GM18867 (cell line): ENCODE data around the gene GJC2.
A peak's percentile ranks its signal among the peaks of the same experiment; 100 is the strongest.
"Not testable (repeated sequence)": the region's sequence is repeated elsewhere in the genome, so short reads cannot be mapped to it uniquely, and the experiment has no call there.

ENCODE experiments used
- ATAC-seq: cut with Tn5 transposase; IDR thresholded peaks from one replicate; pipeline ENCODE4 v1.9.1; 2021; ENCODE audit warnings: mild to moderate bottlenecking, moderate library complexity; ENCODE audit not compliant: unreplicated experiment

GJC2 gene

DNA sequence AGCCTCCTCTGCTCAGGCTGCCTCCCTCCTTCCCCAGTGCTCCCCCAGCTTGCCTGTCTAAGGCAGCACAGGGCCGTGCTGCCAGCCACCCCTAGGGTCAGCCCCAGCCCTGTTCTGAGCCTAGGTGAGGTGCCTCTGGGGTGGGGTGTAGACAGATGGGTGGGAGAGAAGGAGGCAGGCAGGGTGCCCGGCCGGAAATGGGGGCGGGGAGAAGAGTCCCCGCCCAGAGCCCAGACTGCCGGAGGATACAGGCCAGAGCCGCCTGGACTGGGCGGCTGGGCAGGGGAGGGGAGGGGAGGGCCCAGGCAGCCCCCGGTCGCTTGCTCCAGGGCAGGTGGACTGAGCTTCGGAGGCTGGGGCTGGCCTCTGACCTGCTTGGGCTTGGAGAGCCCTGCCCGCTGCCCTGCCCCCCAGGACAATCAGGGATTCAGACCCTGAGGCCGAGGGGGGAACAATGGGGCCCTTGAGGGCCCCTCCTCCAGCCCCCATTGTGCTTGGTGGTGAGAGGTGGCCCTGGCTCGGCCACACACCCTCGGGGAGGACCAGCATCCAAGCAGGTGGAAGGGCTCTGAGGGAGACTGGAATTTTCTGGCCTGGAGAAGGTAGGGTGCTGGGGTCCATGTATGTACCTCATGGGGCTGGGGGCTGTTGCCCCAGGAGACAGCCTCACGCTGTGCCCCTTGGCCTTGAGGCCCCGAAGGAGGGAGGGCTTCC, at the start of gene GJC2:
TSS of gene GJC2 (plus strand) at position 525 of the 714 bp plus-strand sequence. CDS start 7,829 bp downstream, outside the sequence.
- no peak for ATAC-seq

DNA sequence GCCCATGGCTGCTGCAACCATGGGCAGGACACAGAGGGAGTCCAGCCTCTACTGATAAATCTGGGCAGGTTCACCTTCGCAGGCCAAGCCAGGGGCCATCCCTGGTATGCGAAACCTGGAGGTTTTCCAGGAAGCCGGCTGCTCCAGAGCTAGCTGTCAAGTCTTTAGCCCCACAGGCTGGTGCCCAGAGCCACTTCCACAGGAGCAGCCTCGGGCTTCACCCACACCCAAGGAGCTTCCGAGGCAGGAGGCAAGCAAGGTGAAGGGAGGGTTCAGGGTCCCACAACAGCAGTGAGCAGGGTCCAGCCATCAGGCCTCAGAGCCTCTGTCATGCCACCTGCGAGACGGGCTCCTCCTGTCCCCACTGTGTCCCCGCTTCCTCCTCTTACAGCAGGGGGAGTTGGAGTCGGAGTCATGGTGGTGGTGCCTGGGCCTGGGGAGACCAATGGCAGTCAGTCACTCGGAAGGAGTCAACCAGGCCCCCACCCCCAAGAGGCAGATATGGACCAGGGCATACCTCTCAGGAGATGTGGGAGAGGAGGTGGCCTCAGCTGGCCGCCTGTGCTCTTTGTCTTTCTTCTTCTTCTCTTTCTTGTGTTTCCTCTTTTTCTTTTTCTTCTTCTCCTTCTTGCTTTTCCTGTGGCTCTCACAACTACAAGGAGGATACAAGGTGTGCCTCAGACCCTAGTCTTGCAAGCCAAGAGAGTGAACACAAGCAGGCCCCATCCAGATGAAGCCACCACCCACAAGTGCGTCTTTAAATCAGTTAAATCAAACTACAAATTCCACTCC, 48.7 kb upstream of the GJC2 start:
- ATAC-seq: no peak

DNA sequence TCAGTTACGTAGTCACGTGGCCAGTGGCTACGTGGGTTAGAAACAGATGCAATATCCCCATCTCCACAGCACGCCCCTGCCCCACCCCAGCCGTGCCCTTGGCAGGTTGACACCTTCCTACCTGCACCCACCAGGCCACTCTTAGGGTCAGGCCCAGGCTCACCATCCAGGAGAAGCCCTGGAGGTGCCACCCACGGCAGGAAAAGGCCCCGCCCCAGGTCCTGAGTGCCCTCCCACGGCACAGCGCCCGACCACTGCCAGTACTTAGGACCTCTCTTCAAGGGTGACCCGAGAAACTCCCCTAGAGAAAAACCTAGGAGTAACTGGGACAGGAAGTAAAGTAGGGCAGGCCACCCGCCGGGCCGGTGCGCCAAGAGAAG, 48.1 kb upstream of the GJC2 start:
- no peak for ATAC-seq

DNA sequence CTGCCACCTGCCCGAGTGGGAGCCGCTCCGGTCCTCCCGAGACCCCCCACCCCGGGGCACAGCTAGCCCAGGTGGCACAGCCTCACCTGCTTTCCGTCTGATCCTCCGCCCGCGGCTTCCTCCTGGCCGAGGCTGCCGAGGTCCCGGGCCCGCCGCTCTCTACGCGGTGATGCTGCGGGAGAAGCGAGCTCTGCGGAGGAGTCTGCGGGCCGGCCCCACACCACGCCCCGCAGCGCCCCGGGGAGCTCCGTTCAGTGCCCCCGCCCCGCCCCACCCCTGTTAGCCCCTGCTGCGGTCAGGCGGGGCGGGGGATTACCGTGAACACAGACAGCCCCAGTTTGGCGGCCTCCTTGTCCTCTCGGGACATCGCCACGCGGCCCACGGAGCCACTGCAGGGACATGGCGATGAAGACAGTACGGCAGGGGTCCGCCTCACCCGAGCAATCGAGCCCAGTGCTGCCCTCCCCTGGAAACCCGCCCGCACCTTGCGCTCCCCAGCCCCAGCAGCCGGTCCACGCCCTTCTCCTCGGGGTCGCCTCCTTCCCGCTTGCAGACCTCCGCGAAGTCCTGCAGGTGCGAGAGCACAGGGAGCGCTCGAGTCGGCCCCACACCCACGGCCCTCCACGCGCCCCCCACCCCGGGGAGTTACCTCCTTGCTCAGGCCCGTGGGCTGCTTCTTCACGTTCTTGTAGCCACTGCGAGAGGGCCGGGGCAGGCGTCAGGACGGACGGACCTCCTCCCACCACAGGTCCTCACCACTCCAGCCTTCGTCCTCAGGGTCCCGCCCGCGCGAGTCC, 47.5 kb upstream of the GJC2 start:
- ATAC-seq: peak; percentile 17

DNA sequence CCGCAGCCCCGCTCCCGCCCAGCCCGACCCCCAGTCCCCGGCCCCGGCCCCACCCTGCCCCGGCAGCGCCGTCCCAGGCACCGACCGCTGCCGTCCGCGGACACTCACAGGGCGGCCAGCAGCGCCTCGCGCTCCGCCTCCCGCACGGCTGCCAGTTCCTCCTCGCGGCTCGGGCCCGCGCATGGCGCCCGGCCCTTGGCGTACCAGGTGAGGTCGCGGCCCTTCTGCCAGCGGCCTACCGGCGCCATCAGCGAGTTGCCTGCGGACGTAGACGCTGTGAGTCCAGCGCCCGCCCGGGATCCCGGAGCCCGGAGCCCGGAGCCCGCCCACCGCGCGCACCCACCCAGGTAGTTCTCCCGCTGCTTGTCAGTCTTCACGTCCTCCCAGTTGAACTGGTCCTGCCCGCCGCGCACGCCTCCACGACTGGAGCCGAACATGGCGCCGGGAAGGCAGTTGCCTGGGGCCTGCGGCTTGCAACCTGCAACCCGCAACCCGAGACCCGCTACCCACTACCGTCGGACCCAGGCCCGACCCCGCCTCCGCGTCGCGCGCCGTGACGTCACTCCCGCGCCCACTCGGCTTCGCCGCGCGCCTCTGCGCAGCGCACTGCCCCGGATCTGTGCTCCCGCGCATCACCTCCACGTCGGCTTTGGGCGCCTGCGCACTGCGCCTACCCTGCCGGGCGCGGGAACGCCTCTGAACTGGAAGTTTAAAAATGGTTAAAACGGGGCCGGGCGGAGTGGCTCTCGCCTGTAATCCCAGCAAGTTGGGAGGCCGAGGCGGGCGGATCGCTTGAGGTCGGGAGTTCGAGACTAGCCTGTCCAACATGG, 46.7 kb upstream of the GJC2 start, which contains the start of gene C1orf35:
TSS of gene C1orf35 (minus strand) at position 535 of the 830 bp plus-strand sequence. CDS start at position 437, 98 bp downstream.
- peak; percentile 71 for ATAC-seq

GRCh38 chr1:228104526-228105269, 45.0 kb upstream of the GJC2 start:
- ATAC-seq: no peak

DNA sequence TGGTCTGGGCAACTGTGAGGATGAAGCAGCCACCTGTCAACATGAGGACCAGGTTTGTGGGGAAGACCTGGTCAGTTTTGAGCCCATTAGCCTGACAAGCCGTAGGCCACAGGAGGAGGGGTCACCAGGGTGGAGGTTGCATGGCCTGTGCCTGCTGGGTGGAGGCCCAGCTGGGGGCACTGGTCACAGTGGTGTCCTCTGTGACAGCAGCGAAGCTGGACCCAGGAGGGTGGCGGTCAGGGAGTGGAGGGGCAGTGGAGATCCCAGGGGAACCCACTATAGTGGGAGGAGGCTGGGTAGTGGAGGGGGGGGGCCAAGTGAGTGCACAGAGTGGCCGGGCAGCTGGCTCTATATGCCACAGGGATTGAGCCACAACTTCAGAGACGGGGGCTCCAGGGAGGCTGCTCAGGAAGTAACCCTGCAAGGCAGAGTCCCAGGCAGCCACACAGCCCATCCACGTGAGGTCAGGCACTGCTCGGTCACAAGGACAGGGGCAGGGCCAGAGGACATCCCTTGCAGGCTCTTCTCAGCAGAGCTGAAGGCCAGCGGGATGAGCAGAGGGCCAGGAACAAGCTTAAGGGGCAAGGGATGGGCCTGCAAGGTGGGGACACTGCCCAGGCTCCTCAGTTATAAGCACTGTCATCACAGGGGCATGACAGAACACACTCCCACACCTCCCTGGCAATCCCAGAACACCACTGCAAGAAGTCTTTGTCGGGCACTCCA, 44.3 kb upstream of the GJC2 start:
- no peak for ATAC-seq

GRCh38 chr1:228105996-228106799, 43.5 kb upstream of the GJC2 start:
- no peak for ATAC-seq

DNA sequence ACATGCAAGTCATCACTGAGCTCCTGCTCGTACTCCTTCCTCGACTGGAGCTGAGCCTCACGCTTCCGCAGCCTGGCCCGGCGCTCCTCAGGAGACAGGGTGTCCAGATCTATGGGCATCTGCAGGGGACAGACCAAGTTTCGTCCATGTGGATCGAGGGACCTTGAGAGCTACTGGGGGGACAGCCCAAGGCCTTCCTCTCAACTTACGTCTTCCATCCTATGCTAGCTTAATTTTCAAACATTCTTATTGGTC, 43.0 kb upstream of the GJC2 start:
- no peak for ATAC-seq

- ATAC-seq: no peak
Observed at GRCh38 chr1:228107636-228108035, 42.1 kb upstream of the GJC2 start.

DNA sequence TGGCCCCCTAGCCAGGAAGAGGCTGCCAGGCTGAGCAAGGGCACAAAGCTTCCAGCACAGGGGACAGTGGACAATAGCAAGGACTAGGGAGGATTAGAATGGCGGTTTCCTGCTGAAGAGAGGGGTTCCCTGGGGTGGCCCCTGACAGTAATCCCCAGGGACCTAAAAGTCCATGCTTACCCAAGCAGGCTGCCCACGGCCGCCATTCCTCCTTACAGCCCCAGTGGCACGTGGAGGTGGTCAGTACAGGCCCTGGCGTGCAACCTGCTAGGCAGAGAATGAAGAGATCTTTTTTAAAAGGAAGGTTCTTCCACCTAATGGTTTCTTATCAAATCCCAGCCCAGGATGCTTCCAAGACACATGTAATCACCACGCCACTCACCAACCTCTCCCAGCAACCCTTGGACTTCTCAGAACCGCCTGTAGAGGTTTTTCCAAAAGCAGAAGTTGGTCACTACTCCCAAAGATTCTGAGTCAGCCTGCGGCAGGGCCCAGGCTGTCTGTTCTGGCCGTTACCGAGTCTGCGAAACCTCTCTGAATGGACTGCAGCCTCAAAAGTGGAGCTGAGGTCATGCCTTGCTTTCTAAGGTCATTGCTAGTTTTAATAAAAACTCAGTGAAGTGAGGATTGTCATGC, 41.6 kb upstream of the GJC2 start:
- ATAC-seq: no peak

- ATAC-seq: no peak
Observed at GRCh38 chr1:228108742-228109072, 41.0 kb upstream of the GJC2 start.

- ATAC-seq: peak; percentile 85
Observed at GRCh38 chr1:228109073-228109961, 40.4 kb upstream of the GJC2 start, which contains the start of gene MRPL55. MRPL55 (minus strand) TSS chr1:228109299; CDS start chr1:228108260, 1,039 bp downstream.

GRCh38 chr1:228109962-228110488, 39.7 kb upstream of the GJC2 start:
- ATAC-seq: no peak

- no peak for ATAC-seq
Observed at GRCh38 chr1:228110556-228110955, 39.2 kb upstream of the GJC2 start.

- ATAC-seq: not testable (repeated sequence)
Observed at GRCh38 chr1:228111315-228111714, 38.4 kb upstream of the GJC2 start.

GRCh38 chr1:228112167-228112566, 37.6 kb upstream of the GJC2 start:
- no peak for ATAC-seq
